ENCODE measurements around the gene RENBP. TPM values are rescaled to one million over a fixed set of nuclear protein-coding genes. Genes with fewer than 3 reads are reported as not detected.

Gene RENBP
- total and polyA plus RNA-seq, 2 of the 13 experiments (the other 11 are each of a cell fraction or from before 2014, with no cell fraction given) = 1.4 to 2.6 TPM

GRCh38 chrX:153968754-153969124, 24.3 kb upstream of the RENBP start:
- intact Hi-C loops (cut with micrococcal nuclease; ENCODE audit: unreplicated experiment) = no loop called here
- Histone ChIP-seq H3K36me3 (replicated peaks in 1 of 2; ENCODE audit: control insufficient read depth in 1 of 2, insufficient read depth in 2 of 2, low read length in 2 of 2) (peaks cover 3 to 25% of the 10 kb centered on the region in 2 experiments; a peak in 4 of 5 replicates), H3K27ac (ENCODE audit: extremely low read length, insufficient read depth, low read length) (no peak overlapping the region), H3K79me2 (ENCODE audit: insufficient read depth, low read length) (peaks cover 70% of the 10 kb centered on the region), H3K4me2 (ENCODE audit: low read depth, low read length) (peak overlapping the region; percentile 88), H3K4me3 (replicated peaks in 1 of 3; ENCODE audit: insufficient read depth in 1 of 3, low read depth in 2 of 3, low read length in 3 of 3) (peak overlapping the region in 2 of 3 experiments; percentile 89 to 90; a peak in 5 of 6 replicates), H3K4me1 (ENCODE audit: insufficient read depth, low read length) (peaks cover 42% of the 10 kb centered on the region), H3K27me3 (ENCODE audit: control insufficient read depth in 1 of 2, insufficient read depth in 2 of 2, low read length in 2 of 2) (no peaks in the 10 kb centered on the region; a peak in 1 of 5 replicates), H2AFZ (ENCODE audit: low read length) (no peak overlapping the region), H3K9me3 (ENCODE audit: low read length) (no peaks in the 10 kb centered on the region), H4K20me1 (ENCODE audit: insufficient read depth, low read length) (peaks cover 45% of the 10 kb centered on the region), H3K9ac (ENCODE audit: insufficient read depth, low read depth, low read length) (0 out of 2 replicates have a peak overlapping the region, but pooled peaks have one; percentile 67)
- WGBS (ENCODE audit: low lambda C conversion rate) = no CpG with 5 or more reads among the region's 12 CpGs
- BruUV-seq (replicated peaks) = no TSS peak
- no peak for FAIRE-seq
- no peak for ATAC-seq
- in situ Hi-C loops (cut with HindIII; ENCODE audit: extremely low pct_ligation_motif_present, low pct_unique_long_range_greater_than_20kb) = no loop called here
- CTCF ChIA-PET (ENCODE audit: low intra/inter-chr PET ratio, low total read pairs) = no interaction called here
- POLR2A ChIA-PET = interaction anchor here (1.5 to 3.1 kb wide), 3 partner anchors 22 to 44 kb away, joined by 4 to 14 read pairs (median 5); no protein-coding TSS in a partner anchor
- no peak for DNase-seq (ENCODE audit: low spot score)
- TF ChIP-seq ZNF710 (CRISPR knock-in tag; IDR thresholded peaks at IDR 0.05; ENCODE audit: borderline replicate concordance) (no peak), ZBTB8A (CRISPR knock-in tag; IDR thresholded peaks at IDR 0.05; ENCODE audit: borderline replicate concordance, low read depth) (no peak), NFKBIZ (CRISPR knock-in tag; IDR thresholded peaks at IDR 0.05) (no peak), ZHX2 (IDR thresholded peaks at IDR 0.05; ENCODE audit: low read depth) (no peak), ZHX2 (CRISPR knock-in tag; IDR thresholded peaks at IDR 0.05; ENCODE audit: borderline replicate concordance) (no peak), ZNF572 (CRISPR knock-in tag; IDR thresholded peaks at IDR 0.05) (no peak), ZNF674 (CRISPR knock-in tag; IDR thresholded peaks at IDR 0.05; ENCODE audit: low read depth) (no peak), STAT5B (CRISPR knock-in tag; IDR thresholded peaks at IDR 0.05) (no peak), ZBED4 (CRISPR knock-in tag; IDR thresholded peaks at IDR 0.05; ENCODE audit: borderline replicate concordance) (no peak), KLF11 (CRISPR knock-in tag; IDR thresholded peaks at IDR 0.05) (no peak)

All from HepG2 (cell line).